ENCODE data around the gene SYCP2L.

DNA sequence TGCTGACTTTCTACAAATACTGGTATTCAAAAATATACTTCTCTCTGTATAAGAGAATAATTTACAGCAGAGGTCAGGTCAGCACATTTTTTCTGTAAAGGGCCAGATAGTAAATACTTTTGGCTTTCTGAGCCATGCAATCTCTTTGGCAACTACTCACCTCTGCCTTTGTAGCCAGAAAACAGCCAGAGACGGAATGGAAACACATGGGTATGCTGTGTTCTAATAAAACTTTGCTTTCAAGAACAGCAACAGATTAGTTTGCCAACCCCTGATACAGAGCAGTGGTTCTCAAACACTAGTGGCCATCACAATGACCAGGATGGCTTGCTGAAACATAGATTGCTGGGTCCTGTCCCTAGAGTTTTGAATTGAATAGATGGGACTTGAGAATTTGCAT lies 46.3 kb downstream of the SYCP2L start:
- TF ChIP-seq, protein P1, sequence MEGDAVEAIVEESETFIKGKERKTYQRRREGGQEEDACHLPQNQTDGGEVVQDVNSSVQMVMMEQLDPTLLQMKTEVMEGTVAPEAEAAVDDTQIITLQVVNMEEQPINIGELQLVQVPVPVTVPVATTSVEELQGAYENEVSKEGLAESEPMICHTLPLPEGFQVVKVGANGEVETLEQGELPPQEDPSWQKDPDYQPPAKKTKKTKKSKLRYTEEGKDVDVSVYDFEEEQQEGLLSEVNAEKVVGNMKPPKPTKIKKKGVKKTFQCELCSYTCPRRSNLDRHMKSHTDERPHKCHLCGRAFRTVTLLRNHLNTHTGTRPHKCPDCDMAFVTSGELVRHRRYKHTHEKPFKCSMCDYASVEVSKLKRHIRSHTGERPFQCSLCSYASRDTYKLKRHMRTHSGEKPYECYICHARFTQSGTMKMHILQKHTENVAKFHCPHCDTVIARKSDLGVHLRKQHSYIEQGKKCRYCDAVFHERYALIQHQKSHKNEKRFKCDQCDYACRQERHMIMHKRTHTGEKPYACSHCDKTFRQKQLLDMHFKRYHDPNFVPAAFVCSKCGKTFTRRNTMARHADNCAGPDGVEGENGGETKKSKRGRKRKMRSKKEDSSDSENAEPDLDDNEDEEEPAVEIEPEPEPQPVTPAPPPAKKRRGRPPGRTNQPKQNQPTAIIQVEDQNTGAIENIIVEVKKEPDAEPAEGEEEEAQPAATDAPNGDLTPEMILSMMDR (IDR thresholded peaks at IDR 0.05): no peak
- TF ChIP-seq ZFX (IDR thresholded peaks at IDR 0.05; ENCODE audit: borderline replicate concordance): no peak
